Spleen (tissue), 7 donors: ENCODE measurements around the gene EPDR1.

ENCODE experiments used
- POLR2A ChIP-seq, 3 donors: fragments of 450-650 bp; IDR thresholded peaks; one replicate each; pipeline ENCODE4 v1.5.1; 2017; ENCODE audit warnings: antibody characterized with exemption in 3 of 3, mild to moderate bottlenecking in 1 of 3
- POLR2AphosphoS5 ChIP-seq, 3 donors: sonication (generic); formaldehyde crosslinking; IDR thresholded peaks; one replicate each; pipeline ENCODE4 v1.5.1; 2017; ENCODE audit warnings: antibody characterized with exemption in 3 of 3
- TF ChIP-seq, protein P1 (sequence below), 11 experiments: fragments of 200-600 bp in 7 of 11; fragments of 450-650 bp in 4 of 11; sonication (generic) in 4 of 11; IDR thresholded peaks in 8 of 11; conservative IDR thresholded peaks in 3 of 11; 1 replicate in 7 of 11; 2 replicates in 4 of 11; pipeline versions ENCODE4 v1.4.0 to v1.8.0; 2016 to 2021; ENCODE audit warnings: antibody characterized with exemption in 11 of 11, inconsistent platforms in 4 of 11, mild to moderate bottlenecking in 1 of 11
- donor health status: DM: no; HTN: no; CAD: no; lungs with moderate emphysema.
- donor health status: DM: no; HTN: no; CAD: no.
- donor health status: DM: no; HTN: no; CAD: no.

- TF ChIP-seq POLR2A (IDR thresholded peaks at IDR 0.05), result no peak
- TF ChIP-seq, protein P1, sequence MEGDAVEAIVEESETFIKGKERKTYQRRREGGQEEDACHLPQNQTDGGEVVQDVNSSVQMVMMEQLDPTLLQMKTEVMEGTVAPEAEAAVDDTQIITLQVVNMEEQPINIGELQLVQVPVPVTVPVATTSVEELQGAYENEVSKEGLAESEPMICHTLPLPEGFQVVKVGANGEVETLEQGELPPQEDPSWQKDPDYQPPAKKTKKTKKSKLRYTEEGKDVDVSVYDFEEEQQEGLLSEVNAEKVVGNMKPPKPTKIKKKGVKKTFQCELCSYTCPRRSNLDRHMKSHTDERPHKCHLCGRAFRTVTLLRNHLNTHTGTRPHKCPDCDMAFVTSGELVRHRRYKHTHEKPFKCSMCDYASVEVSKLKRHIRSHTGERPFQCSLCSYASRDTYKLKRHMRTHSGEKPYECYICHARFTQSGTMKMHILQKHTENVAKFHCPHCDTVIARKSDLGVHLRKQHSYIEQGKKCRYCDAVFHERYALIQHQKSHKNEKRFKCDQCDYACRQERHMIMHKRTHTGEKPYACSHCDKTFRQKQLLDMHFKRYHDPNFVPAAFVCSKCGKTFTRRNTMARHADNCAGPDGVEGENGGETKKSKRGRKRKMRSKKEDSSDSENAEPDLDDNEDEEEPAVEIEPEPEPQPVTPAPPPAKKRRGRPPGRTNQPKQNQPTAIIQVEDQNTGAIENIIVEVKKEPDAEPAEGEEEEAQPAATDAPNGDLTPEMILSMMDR (IDR thresholded peaks at IDR 0.05 in 8 of 11, conservative IDR thresholded peaks at IDR 0.05 in 3 of 11), result no peak
- TF ChIP-seq POLR2AphosphoS5 (IDR thresholded peaks at IDR 0.05), result no peak
Observed at GRCh38 chr7:37908221-37908788, 12.1 kb upstream of the EPDR1 start.
